ENCODE measurements around the gene SP9.

Gene SP9

GRCh38 chr2:174324530-174324929 lies 10.2 kb upstream of the SP9 start:
- TF ChIP-seq CTCF (IDR thresholded peaks at IDR 0.05), result no peak
- no peak for DNase-seq (ENCODE audit: low spot score)
- H3K4me3 ChIP-seq, result no peak overlapping the region
- H3K27ac ChIP-seq, result no peak overlapping the region

- no peak for TF ChIP-seq CTCF (IDR thresholded peaks at IDR 0.05)
- Histone ChIP-seq H3K27ac (no peak overlapping the region), H3K4me3 (peak overlapping the region; percentile 70)
- no peak for DNase-seq (ENCODE audit: low spot score)
Observed at GRCh38 chr2:174325373-174326160, 9.2 kb upstream of the SP9 start.

- DNase-seq (ENCODE audit: low spot score), result no peak
- Histone ChIP-seq H3K27ac (no peak overlapping the region), H3K4me3 (peak overlapping the region; percentile 70)
- TF ChIP-seq CTCF (IDR thresholded peaks at IDR 0.05), result no peak
Observed at GRCh38 chr2:174326161-174327020, 8.4 kb upstream of the SP9 start.

GRCh38 chr2:174327021-174327840 lies 7.5 kb upstream of the SP9 start:
- DNase-seq (ENCODE audit: low spot score), result no peak
- no peak for TF ChIP-seq CTCF (IDR thresholded peaks at IDR 0.05)
- Histone ChIP-seq H3K4me3 (peak overlapping the region; percentile 70), H3K27ac (no peak overlapping the region)

GRCh38 chr2:174327841-174328113 lies 7.0 kb upstream of the SP9 start:
- Histone ChIP-seq H3K4me3 (no peak overlapping the region), H3K27ac (no peak overlapping the region)
- TF ChIP-seq CTCF (IDR thresholded peaks at IDR 0.05), result no peak
- DNase-seq (ENCODE audit: low spot score), result no peak

GRCh38 chr2:174328114-174328960 lies 6.4 kb upstream of the SP9 start:
- Histone ChIP-seq H3K4me3 (peak overlapping the region; percentile 37), H3K27ac (no peak overlapping the region)
- no peak for TF ChIP-seq CTCF (IDR thresholded peaks at IDR 0.05)
- DNase-seq (ENCODE audit: low spot score), result no peak

All from coronary artery (tissue), 2 donors.